Measurements from ENCODE around the gene DPP4.
"Not testable (repeated sequence)": the region's sequence is repeated elsewhere in the genome, so short reads cannot be mapped to it uniquely, and the experiment has no call there.

DPP4 gene

DNA sequence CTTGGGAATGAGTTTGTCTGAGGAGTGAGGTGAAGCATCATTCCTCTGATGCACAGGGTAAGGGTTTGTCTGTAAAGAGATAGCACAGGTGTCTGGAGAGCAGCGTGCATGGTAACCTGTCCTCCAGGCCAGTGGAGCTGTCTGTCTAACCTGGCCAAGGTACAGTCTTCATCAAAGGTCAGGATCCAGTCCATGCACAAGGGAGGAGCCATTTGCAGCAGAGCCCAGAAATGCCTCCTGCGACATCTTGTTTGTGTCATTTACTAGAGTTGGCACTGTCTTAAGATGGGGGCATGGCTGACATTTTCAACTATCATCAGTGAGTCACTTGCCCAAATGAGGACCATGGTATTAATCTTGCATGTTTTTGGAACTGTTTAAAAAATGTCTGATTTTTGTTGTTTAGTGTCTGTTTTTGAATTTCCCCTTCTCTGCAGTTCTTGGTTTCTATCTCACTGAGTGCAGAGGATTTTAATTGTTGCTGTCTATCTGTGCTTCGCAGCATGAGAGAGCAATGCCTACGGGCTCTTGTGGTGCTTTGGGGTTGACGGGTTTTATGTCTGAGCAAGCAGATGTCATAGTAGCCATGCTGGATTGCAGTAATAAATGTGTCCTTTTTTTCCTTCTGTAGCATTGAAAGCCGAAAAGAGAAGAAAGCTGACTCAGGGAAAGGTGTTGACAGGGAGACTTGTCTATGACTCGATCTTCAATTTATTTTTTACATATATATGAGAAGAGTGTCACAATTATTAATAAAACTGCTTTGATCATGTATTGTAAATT is 91.3 kb downstream of the DPP4 start:
- no peak for DNase-seq

DNA sequence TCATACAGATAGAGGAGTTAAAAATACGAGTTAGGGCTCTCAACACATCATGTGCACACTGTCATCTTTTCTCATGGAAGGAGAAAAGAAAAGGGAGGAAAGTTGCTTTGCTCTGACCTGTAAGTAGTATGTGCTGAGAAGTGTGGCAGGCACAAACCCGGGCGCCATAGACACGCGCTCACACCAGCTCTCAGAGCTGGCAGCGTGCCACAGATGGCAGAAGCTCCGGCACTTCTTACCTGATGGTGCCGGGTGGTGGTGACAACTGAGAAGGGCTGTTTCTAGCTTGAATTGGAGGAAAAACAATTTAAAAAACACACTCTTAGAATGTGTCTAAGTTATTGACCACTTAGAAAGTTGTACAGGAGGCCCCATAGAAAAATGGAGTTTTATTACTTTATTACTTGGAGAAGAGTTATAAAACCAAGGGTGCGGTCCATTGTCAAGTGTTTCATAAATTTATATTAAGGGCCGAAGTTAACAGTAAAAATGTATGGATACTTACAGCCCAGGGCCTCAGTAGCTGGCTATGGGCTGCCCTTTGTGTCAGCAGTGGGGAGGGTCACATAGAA is 92.2 kb downstream of the DPP4 start:
- no peak for DNase-seq

DNA sequence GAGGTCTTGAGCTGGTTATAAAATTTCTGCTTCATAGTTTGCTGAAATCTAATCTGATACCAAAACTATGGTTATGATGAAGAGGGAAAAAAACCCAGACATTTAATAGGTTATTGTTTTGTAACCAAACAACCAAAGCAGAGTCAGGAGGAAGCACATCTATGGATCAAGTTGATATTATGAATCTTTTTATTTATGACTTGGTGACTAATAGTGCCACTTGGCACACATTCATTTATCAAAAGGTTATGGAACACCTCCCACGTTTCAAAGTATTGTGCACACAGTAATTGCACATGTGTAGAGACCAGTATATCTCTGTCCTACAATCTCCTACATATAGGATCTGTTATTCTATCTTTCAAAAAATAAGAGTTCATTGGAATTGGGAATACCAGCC is 93.0 kb downstream of the DPP4 start:
- peak; percentile 19 for DNase-seq

DNA sequence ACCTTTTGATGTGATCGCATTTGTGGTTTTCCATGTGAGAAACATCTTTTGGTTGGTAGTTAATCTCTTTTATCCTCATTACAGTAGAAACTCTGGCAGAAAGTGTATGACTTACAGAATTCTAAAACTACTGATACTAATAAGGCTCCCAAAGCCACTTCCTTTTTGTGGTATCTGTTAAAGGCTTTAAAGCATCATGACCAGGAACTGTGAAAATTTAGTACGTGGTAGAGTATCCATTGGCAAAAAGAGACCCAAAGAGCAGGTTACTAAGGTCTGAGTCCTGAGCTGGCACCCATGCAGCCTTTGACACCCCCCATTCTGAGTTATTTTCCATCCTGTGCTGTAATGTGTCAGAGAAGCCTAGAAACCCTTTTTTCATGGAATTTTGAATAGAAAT is 94.5 kb downstream of the DPP4 start:
- DNase-seq, result peak; percentile 65

DNA sequence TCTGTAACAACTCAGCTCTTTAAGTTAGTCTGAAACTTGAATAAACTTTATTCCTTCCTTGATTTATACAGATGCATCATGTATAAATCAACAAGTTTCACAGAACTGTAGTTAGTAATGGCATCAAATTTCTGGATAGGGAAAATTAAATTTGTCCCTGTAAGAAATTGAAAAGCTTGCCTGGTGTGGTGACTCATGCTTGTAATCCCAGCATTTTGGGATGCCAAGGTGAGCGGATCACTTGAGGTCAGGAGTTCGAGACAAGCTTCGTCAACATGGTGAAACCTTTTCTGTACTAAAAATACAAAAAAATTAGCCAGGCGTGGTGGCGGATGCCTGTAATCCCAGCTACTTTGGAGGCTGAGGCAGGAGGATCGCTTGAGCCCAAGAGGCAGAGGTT is 96.1 kb downstream of the DPP4 start:
- not testable (repeated sequence) for DNase-seq

DNA sequence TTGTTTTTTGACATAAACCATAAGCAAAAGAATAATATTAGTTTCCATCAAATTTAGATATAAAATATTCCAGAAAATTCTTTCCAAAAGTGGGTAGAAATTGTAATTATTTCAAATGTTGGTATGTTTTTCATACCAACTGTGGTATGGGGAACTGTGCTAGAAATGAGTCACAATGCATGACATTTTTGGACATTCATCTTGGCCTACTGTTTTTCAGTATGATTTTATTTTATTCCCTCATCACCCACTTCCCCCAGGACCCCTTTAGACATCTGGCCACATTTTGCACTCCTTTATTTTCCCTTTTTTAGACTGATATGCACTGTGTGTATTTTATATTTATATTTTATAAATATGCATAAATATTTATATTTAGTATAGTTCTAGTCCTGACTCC is 97.1 kb downstream of the DPP4 start:
- DNase-seq, result peak; percentile 24

DNA sequence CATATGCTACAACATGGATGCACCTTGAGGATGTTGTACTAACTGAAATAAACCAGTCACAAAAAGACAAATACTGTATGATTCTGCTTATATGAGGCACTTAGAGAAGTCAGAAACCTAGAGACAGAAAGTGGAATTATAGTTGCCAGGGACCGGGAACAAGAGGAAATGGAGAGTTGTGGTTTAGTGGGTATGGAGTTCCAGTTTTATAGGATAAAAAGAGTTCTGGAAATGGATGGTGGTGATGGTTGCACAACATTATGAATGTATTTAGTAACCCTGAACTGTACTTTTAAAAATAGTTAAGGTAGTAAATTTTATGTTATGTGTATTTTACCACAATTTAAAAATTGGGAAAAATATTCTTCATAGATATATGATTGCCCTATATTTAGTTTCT is 97.7 kb downstream of the DPP4 start:
- no peak for DNase-seq

DNA sequence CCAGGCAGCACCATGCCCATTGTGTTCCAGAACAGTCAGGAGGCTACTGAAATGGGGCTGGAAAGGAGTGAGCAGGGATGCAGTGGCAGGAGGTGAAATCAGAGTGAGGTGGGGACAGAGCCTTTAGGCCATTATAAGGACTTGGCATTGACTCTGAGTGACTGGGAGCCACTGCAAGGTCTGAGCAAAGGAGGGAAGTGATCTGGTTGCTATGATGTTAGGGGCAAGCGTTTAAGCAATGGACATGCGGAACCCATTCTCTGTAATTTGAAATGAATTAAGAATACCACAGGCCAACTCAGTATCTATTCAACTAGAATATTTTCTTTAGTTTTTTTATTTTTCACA is 98.2 kb downstream of the DPP4 start:
- no peak for DNase-seq

DNA sequence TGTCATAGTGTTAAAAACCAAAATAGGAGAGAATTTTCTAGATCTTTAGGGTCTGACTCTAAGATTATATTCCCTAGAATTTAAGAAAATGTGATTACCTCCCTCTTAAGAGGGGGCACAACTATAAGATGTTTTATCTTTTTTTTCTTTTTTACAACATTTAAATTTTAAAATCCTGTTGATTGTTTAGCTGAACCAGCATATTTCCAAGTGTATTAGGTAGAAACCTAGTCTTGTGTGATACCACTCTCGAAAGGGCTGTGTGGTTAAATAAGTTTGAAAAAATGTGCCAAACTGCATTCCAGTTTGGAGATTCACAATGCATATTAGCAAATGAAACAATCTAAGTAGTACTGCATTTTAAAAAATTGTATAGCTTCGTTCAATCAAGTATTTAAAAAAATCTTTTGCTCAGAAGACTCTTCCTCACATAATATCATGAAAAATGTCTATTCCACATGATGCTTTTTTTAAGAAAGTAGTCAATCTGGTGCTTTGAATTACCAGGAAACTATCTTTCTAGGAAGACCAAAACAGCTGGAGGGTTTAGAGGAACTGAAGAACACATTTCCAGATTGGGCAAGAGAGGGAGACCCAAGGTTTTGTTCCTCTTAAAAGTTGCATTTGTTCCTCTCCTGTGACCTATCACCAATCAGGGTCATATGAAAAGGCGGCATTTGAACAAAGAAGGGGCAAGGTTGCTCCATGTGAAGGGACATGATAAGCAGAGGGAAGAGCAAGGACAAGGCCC is 98.8 kb downstream of the DPP4 start:
- peak; percentile 14 for DNase-seq

DNA sequence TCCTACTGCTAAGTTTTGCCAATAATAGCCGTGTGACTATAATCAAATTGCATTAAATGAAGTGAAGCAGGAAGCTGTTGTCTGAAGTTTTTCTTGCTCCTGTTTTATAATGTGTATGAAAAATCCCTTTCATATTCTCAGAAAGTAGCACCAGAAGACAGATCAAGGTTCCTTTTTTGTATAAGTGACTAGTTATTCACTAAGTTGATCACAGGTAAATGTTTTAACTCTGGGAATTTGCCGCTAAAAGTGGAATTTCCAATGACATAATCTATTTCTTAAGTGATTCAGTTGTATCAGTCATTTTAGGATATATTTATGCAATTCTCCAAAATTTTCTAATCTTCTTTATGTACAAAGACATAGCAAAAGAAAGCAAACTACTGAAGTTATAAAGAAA is 99.6 kb downstream of the DPP4 start:
- no peak for DNase-seq

DNA sequence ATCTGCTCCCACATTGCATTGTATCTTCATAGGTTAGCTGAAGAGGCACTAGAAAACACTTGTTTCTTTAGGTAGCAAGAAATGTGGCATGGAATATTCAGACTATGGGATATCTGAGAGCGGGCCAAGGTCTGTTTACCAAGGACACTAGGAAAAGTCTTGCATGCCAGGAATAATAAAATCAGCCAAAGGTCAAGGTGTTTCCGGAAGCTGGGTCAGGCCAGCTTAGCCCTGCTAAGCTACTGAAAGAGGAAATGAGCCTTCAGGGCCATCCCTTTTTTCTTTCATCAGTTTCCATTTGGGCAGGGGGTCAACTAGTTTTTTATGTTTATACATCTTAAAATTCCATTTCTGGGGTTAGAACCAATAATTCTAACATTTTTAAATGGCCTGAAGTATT is 101.1 kb downstream of the DPP4 start:
- no peak for DNase-seq

DNA sequence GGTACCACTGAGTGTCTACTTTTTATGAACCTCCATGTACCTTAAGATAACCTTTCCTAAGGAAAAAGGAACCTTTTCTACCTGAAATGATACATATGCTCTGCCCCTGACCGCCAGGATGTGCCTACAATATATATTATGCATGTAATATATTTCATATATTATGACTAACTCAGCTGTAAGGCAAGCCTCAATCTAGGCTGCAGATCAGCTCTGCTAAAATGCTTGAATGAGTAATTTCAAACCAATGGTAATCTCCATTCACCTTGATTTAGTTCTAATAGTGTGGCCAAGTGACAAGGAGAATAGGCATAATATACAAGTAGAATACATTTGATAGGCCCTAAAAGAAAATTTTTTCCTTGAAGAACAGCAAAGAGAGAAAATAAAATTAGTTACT is 101.8 kb downstream of the DPP4 start:
- no peak for DNase-seq

DNA sequence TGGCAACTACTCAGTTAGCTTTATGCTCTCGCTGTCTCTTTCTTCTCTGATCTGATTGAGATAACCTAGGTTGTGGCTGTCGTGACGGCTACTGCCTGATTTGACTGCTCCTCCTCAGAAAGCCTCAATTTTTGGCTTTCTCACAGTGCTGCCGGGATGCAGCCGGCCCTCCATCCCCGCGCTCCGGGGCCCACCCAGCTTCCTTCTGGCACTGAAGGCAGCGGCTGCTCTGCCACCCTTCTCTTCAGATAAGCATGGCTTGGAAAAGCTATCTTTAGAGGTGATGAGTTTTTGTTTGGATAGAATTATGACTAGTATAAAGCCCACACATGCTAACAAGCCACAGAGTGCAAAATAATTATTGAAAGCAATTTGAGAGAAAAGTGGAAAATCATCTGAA is 102.5 kb downstream of the DPP4 start:
- no peak for DNase-seq

DNA sequence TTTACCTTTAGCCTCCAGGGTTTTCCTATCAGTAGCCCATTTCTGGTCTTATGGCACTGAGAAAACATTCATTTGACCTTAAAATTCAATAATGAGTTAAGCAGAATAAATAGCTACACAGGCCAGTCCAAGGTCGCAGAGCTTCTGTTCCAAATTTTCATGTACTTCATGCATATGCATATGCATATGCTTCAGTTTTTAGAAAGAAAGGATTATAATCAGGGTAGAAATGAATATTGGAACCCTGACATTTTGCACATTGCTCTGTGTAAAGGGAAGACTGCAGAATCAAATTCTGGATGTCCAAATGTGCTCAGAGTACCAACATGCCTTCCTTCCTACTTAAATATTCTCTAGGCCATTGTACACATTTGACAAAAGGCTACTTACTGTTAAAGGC is 104.9 kb downstream of the DPP4 start:
- DNase-seq, result no peak

DNA sequence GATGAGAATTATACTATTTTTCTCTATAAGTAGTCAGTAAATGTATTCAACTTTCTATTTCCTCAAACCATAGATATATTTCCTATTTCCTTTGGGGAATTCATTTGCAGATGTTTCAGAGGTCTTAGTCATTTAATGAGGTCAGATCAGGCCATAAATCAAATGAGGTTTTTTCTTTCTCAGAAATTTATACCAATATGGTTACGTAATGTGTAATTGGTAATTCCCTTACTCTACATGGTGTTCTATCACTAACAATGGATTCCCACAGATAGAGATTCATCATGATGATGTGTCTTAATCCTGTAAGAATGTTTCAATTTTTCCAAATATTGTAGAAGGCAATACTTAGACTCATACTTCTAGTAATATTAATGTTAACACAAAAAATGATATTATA is 108.0 kb downstream of the DPP4 start:
- peak; percentile 74 for DNase-seq

DNA sequence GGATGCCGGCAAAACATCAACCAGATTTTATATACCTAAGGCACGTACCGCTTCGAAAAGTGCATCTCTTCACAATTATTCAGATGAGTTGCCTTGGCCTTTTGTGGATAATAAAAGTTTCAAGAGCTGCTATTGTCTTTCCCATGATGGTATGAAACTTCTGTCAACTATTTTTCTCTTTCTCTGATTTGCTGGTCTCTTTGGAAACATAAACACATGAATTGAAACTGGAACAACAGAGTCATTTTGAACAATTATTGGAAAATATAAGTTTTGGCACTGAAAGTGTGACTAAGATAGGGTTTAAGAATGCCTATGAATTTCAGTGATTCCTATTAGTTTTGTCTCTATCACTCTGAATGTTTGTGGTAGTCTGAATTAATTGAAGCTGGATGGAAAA is 109.9 kb downstream of the DPP4 start:
- DNase-seq, result peak; percentile 58

DNA sequence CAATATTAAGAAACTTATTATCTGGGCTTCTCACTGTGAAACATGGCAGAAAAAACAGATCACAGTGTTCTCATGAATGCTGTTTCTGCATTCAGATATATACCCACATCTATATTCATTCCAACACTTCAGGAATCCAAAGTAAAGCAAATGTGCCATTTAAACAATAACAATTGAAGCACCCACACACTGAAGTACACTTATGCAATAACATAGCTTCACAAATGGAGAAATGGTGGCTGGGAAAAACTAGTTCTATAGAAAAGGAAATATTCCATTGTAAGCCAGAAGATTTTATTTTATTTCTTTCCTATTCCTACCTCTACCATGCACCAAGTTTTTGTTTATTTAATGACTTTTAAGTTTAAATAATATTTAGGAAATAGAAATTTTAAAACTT is 111.9 kb downstream of the DPP4 start:
- no peak for DNase-seq

DNA sequence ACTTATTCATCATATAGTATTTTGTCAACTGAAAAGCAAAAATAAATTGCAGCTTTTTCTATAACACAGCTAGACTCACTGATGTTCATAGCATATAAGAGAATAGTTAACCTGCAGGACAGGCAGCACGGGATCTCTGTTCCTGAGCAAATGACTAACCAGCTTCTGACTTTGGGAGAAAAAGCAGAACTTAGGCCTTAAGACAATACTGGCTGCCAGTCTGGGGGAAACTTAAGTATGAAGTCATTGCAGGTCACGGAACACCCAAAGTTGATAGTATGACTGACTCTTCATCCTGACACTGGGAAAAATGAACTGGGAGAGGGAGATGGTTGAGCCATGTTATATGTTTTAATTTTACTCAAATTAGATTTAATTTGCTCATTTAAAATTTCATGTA is 113.0 kb downstream of the DPP4 start:
- DNase-seq, result no peak

DNA sequence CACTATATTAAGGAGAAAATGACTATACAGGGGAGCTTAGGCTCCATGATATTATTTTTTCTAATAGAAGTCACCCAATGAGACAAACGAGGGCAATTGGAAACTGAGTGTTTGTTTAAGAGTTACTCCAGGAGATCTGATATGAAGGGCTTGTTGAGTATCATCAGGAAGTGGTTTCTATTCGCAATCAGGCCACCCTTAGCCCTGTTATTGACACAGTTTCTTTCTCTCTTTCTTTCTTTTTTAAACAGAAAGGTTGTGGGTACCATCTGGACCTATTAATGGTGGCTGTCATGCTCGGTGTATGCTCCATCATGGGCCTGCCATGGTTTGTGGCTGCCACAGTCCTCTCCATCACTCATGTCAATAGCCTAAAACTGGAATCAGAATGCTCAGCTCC is 117.3 kb downstream of the DPP4 start:
- DNase-seq, result peak; percentile 57

DNA sequence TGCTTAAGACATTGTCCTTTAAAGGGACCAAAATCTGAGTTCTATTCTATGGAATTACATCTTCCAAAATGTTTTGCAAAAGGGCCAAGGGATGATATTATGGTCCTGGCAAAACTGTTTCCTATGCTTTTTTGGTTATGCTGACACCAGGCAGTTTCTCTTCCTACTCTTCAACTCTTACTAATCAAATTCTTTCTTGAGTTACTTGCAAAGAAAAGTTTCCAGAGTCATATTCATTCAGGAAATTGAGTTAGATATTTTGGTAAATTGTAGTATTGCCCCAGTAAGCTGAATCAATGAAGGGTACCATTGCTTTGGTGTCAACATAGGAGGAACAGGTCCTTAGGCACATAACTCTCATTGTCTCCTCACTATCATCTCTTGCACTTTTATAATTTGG is 118.8 kb downstream of the DPP4 start:
- no peak for DNase-seq

DNA sequence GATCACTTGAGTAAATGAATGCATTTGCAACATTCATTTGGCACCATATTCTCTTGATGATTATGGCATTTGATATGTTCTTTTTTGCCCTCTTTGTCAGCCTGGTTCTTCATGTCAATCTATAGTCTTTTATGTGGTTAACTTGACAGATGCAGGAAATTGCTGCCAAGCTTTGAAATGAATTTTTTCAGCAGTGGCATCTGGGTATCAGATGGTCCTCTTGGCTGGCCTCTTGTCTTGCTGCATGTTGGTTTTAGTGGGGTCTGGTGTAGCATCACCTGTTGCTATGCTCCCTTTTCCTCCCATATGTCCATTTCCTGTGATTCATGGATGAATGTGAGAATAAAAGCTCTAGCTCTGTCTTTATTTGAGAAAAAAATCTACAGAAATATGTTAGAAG is 119.9 kb downstream of the DPP4 start:
- DNase-seq, result peak; percentile 76

DNA sequence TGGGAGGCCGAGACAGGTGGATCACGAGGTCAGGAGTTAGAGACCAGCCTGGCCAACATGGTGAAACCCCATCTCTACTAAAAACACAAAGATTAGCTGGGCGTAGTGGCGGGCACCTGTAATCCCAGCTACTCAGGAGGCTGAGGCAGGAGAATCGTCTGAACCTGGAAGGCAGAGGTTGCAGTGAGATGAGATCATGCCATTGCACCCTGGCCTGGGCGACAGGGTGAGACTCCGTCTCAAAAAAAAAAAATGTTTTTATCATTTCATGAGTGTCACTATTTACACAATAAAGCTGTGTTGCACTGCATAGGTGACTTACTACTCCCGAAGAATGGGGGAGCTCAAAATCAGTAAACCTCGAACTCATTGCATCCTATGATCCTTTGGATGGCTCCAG is 120.6 kb downstream of the DPP4 start:
- DNase-seq, result peak; percentile 32

DNA sequence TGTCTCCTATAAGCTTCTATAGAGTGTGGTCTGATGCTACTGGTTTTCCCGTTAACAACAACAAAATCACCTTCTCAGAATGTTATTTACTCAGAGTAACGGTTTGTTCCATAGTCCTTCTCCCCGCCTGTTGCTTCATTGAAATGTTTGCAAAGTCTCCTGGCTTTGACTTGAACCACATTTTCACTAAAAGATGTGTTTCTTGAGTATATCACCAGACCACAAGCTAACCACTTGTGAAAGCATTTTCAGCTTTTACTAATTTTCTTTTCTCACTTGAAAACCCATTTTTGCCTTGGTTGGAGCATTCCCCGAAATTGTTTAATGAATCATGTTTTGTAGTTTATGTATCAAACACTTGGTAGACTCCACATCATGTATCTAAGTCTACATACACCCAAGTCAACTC is 121.2 kb downstream of the DPP4 start:
- DNase-seq, result peak; percentile 95

DNA sequence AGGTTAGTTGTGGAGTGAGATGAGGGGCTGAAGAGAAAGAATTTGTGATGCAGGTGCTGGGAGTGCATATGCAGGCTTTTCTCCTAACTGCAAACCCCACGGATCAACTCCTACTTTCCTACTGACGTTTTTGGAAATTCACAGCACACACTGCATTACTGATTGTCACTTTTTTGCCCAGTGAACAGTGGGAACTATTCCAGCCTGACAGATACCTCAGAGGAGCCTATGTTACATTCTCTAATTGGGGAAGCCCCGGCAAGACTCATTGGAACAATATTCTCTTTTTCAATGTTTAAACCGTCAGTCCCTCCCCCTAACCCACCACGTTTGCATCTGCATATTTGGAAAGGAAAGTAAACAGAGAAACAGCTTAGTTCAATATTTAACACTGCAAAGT is 126.2 kb downstream of the DPP4 start:
- DNase-seq, result no peak

Data from activated CD4-positive, alpha-beta T cell treated with anti-CD3 and anti-CD28 coated beads, Interleukin-2, amount 50 U/mL, for 16 hours (primary cell).